Urinary bladder (tissue), 4 donors: ENCODE results near the gene PTPRU. TPM values are rescaled to one million over a fixed set of nuclear protein-coding genes. Genes with fewer than 3 reads are reported as not detected.
"Not testable (repeated sequence)": the region's sequence is repeated elsewhere in the genome, so short reads cannot be mapped to it uniquely, and the experiment has no call there.

Source experiments
- DNase-seq: peaks from one replicate; pipeline ENCODE4 v3.0.0-alpha.2; 2015; ENCODE audit errors: extremely low spot score
- H3K27ac ChIP-seq: one replicate; pipeline ENCODE4 v1.5.1; 2013; ENCODE audit warnings: low read depth, mild to moderate bottlenecking, moderate library complexity
- H3K36me3 ChIP-seq: one replicate; pipeline ENCODE4 v1.6.1; 2013; ENCODE audit warnings: mild to moderate bottlenecking, moderate library complexity; ENCODE audit not compliant: insufficient read depth
- H3K4me1 ChIP-seq: one replicate; pipeline ENCODE4 v1.6.1; 2013; ENCODE audit warnings: mild to moderate bottlenecking, moderate library complexity; ENCODE audit not compliant: insufficient read depth
- H3K4me3 ChIP-seq: one replicate; pipeline ENCODE4 v1.5.1; 2013; ENCODE audit warnings: low read depth, low read length
- WGBS: extraction: QIAGEN DNeasy Blood & Tissue Kit; methylation state at CpG from one replicate; pipeline ENCODE4 v1.1.7; 2013; 5-methylcytosine and 5-hydroxymethylcytosine counted together
- polyA plus RNA-seq: library from polyadenylated mRNA; stranded (reverse); fragments of 200-250 nt; gene quantifications from one replicate; pipeline ENCODE4 v1.2.3, GENCODE V29; 2013
- total RNA-seq: library from RNA; depleted of rRNA; stranded (reverse); fragments of >200 nt; gene quantifications from one replicate; pipeline ENCODE4 v1.2.3, GENCODE V29; 2014
- donor health status: healthy with polysubstance abuse.
- donor health status: healthy.

Gene PTPRU
- total and polyA plus RNA-seq, 2 donors, result 11.7 to 17.1 TPM

DNA sequence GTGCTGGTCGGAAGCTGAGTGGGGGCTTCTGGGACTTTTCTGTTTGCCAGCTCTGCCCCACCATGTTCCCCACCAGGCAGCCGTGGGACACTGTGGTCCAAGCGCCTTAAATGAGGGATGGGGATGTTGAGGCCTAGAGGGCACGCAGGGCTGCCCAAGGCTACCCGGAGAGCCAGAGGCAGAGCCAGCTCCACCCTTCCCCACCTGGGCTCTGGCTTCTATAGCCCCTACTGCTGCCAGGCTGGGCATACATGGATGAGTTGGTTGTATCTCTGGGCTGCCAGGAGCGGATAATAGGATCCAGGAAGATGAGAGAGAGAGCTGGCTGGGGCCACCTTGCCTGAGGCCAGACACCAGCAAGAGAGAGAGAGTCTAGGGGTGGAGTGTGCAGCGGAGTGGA lies 49.4 kb downstream of the PTPRU start:
- Histone ChIP-seq H3K36me3 (peaks cover 5% of the 10 kb centered on the region), H3K4me3 (no peak overlapping the region), H3K4me1 (no peaks in the 10 kb centered on the region), H3K27ac (no peak overlapping the region)
- DNase-seq, result no peak
- WGBS, result 93% methylated on average over 7 of the region's 7 CpGs

DNA sequence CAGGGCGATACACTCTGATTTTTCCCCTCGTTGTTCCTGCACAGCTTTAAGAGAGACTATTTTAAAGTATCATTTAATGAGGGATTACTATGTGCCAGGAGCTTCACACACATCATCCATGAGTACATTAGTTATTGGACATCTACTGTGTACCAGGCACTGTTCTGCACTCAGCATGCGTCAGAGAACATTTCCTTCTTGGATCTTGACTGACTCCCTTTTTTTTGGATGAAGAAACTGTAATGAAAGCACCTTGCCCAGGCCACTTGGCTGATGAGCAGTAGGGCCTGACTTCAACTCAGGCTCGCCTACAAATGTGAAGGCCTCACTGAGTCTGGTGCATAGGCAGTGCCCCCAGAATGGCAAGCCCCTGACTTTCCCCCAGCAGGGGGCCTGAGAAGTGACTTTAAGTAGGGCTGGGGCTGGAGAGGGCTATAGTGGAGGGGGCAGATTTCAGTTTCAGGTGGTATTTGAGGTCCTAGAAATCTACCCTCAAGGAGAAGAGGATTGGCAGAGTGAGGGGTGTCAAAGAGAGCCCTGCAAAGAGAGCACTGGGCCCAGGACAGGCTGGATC lies 50.0 kb downstream of the PTPRU start:
- WGBS, result 90% methylated on average over 4 of the region's 4 CpGs
- no peak for DNase-seq
- Histone ChIP-seq H3K4me1 (no peaks in the 10 kb centered on the region), H3K4me3 (no peak overlapping the region), H3K36me3 (peaks cover 5% of the 10 kb centered on the region), H3K27ac (no peak overlapping the region)

GRCh38 chr1:29289493-29289892 lies 53.2 kb downstream of the PTPRU start:
- no peak for DNase-seq
- H3K4me1 ChIP-seq, result no peaks in the 10 kb centered on the region
- no peak overlapping the region for H3K4me3 ChIP-seq
- no peak overlapping the region for H3K27ac ChIP-seq
- H3K36me3 ChIP-seq, result peaks cover 2% of the 10 kb centered on the region
- 93% methylated on average over 11 of the region's 11 CpGs for WGBS

DNA sequence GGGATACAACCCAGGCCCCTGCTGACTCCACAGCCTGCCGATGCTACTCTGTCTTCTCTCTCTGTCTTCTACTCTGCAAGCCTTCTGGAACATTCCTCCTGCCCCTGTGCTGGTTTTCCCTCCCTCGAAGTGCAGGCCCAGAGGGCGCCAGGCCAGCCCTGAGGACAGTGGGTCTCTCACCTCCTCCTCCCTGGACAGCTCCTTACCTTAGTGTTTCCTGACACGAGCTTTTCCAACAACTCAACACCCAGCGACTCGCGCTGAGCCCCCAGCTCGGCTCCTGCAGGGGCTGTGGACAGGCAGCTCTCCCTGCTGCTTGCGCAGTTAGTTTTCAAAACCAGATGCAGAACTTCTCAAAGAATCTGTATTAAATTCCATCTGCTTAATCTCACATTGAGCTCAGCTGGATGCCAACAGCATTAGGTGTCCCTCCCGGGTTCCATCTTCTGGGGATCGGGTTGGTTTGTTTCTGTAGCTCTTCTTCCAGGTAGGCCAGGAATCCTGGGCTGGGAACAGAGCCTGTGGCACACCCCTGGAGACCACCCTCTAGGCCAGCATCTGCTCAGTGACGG lies 54.2 kb downstream of the PTPRU start:
- H3K4me1 ChIP-seq, result no peaks in the 10 kb centered on the region
- DNase-seq, result no peak
- H3K27ac ChIP-seq, result no peak overlapping the region
- 46% methylated on average over 12 of the region's 12 CpGs for WGBS
- peaks cover 2% of the 10 kb centered on the region for H3K36me3 ChIP-seq
- no peak overlapping the region for H3K4me3 ChIP-seq

DNA sequence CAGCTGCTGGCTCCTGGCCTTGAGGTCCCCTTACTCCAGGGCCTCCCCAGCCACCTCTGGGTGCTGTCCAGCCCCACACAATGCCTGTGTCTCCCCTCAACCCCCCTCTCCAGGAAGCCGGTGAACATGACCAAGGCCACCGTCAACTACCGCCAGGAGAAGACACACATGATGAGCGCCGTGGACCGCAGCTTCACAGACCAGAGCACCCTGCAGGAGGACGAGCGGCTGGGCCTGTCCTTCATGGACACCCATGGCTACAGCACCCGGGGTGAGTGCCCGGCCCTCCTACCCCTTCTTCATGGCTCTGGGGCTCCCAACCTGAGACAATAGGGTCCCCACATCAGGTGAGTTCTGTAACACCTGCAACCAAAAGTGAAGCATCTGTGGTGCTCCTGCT lies 55.4 kb downstream of the PTPRU start:
- Histone ChIP-seq H3K4me3 (no peak overlapping the region), H3K27ac (no peak overlapping the region), H3K4me1 (no peaks in the 10 kb centered on the region), H3K36me3 (peaks cover 2% of the 10 kb centered on the region)
- 96% methylated on average over 10 of the region's 10 CpGs for WGBS
- no peak for DNase-seq

DNA sequence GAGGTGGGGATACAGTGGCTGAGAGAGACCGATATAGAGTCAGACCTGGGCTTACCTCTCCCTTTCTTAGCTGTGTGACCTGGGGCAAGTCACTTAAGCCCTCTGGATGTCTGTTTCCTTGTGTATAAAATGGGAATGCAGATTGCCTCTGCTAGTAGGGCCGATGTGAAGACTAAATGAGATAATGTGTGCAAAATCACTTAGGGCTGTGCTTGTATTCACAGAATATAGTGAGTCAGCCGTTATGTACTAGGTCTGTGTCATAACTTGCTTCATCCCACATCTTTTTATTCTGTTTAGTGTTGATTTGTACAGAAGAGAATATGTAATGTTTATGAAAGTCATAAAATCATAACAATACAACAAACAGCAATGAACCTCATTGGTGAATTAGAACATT lies 56.0 kb downstream of the PTPRU start:
- WGBS, result 88% methylated on average over 3 of the region's 3 CpGs
- peaks cover 2% of the 10 kb centered on the region for H3K36me3 ChIP-seq
- DNase-seq, result no peak

DNA sequence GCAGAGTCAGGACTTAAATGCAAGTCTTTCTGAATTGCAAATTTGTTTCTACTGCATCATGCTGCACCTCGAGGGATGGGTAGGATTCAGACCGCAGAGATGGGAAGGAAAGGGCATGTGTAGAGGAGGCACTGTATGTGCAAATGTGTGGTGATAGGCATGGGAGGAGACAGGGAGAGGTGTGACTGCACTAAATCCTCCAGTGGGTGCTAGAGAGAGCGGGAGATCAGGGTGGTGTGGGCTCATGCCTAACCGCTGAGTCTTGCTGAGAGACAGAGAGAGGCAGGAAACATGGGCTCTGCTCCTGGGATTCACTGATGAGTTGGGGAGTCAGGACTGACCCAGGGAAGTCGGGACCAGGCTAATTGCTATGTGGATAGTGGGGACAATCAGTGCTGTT lies 61.1 kb downstream of the PTPRU start:
- H3K36me3 ChIP-seq, result peaks cover 2% of the 10 kb centered on the region
- WGBS, result 78% methylated on average over 5 of the region's 5 CpGs
- DNase-seq, result no peak

More for the DNA sequence above, 56.0 kb downstream of the PTPRU start:
- no peaks in the 10 kb centered on the region for H3K4me1 ChIP-seq
- H3K27ac ChIP-seq, result no peak overlapping the region
- H3K4me3 ChIP-seq, result no peak overlapping the region

GRCh38 chr1:29298246-29298645 lies 61.9 kb downstream of the PTPRU start:
- no peaks in the 10 kb centered on the region for H3K4me1 ChIP-seq
- DNase-seq, result no peak
- H3K36me3 ChIP-seq, result peaks cover 2% of the 10 kb centered on the region
- no peak overlapping the region for H3K27ac ChIP-seq
- H3K4me3 ChIP-seq, result no peak overlapping the region
- WGBS, result 66% methylated on average over 4 of the region's 4 CpGs

More for the DNA sequence above, 61.1 kb downstream of the PTPRU start:
- Histone ChIP-seq H3K4me1 (no peaks in the 10 kb centered on the region), H3K27ac (no peak overlapping the region), H3K4me3 (no peak overlapping the region)

GRCh38 chr1:29299446-29299845 lies 63.1 kb downstream of the PTPRU start:
- Histone ChIP-seq H3K4me1 (no peaks in the 10 kb centered on the region), H3K27ac (no peak overlapping the region), H3K36me3 (peaks cover 2% of the 10 kb centered on the region), H3K4me3 (no peak overlapping the region)
- WGBS, result 92% methylated on average over 4 of the region's 4 CpGs
- no peak for DNase-seq

DNA sequence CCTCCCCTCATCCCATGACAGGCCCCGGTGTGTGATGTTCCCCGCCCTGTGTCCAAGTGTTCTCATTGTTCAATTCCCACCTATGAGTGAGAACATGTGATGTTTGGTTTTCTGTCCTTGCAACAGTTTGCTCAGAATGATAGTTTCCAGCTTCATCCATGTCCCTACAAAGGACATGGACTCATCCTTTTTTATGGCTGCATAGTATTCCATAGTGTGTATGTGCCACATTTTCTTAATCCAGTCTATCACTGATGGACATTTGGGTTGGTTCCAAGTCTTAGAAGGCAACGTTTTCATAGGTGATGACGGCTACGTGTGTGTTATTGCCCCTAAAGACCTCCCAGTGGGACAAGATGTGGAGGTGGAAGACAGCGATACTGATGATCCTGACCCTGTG lies 65.4 kb downstream of the PTPRU start:
- not testable (repeated sequence) for DNase-seq, H3K36me3 ChIP-seq, H3K27ac ChIP-seq, H3K4me3 ChIP-seq, H3K4me1 ChIP-seq
- WGBS, result 87% methylated on average over 6 of the region's 6 CpGs

DNA sequence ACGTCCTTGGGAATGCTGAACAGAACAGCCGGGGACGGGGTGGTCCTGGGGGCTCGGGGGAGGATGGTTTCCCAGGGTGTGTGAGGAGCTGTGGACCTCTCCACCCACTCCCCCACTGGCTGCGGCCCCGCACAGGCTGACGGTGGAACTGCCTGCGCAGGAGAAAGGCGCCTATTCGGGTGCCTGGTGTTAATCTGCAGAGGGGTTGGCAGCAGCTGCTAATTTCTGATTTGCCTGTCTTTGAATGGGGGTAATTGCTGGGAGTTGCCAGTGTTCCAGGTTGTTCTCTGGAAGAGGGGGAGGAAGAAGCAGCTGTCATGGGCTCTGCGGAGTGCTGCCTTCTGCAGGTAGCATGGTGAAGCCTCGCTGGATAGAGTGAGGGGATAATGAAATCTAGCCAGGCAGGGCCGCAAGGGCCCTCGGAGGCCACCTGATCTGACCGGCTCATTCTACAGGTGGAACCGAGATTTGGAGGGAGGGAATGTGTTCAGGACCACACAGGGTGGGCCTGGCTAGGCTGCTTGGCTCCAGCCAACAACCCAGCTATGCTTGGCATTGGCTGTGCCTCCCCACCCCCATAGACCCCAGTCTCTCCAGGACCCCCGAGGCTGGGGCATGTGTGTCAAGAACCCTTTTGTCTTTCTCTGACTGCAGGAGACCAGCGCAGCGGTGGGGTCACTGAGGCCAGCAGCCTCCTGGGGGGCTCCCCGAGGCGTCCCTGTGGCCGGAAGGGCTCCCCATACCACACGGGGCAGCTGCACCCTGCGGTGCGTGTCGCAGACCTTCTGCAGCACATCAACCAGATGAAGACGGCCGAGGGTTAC lies 67.1 kb downstream of the PTPRU start:
- Histone ChIP-seq H3K4me3 (no peak overlapping the region), H3K27ac (no peak overlapping the region), H3K36me3 (peaks cover 4% of the 10 kb centered on the region), H3K4me1 (no peaks in the 10 kb centered on the region)
- no peak for DNase-seq
- WGBS, result 92% methylated on average over 28 of the region's 28 CpGs

- Histone ChIP-seq H3K36me3 (peaks cover 3% of the 10 kb centered on the region), H3K4me3 (no peak overlapping the region), H3K27ac (no peak overlapping the region), H3K4me1 (no peaks in the 10 kb centered on the region)
- DNase-seq, result no peak
- 82% methylated on average over 8 of the region's 8 CpGs for WGBS
Measured at GRCh38 chr1:29304025-29304684, 67.8 kb downstream of the PTPRU start.

GRCh38 chr1:29305943-29306342 lies 69.6 kb downstream of the PTPRU start:
- H3K36me3 ChIP-seq, result peaks cover 2% of the 10 kb centered on the region
- no peak overlapping the region for H3K4me3 ChIP-seq
- WGBS, result 75% methylated on average over 7 of the region's 7 CpGs
- no peak for DNase-seq
- H3K4me1 ChIP-seq, result no peaks in the 10 kb centered on the region
- no peak overlapping the region for H3K27ac ChIP-seq
